Sigmoid colon (tissue), 4 donors: ENCODE measurements around the gene FRY.

Experiments used
- POLR2A ChIP-seq, 2 donors: fragments of 450-650 bp; IDR thresholded peaks; one replicate each; pipeline ENCODE4 v1.6.1; 2016; ENCODE audit warnings: antibody characterized with exemption in 2 of 2, mild to moderate bottlenecking in 2 of 2, moderate library complexity in 2 of 2
- POLR2AphosphoS5 ChIP-seq, 4 donors: sonication (generic); formaldehyde crosslinking; IDR thresholded peaks; one replicate each; pipeline ENCODE4 v1.6.1; 2017; ENCODE audit warnings: antibody characterized with exemption in 4 of 4
- TF ChIP-seq, protein P1 (sequence below), 4 experiments: fragments of 450-650 bp in 3 of 4; fragments of 200-600 bp in 1 of 4; IDR thresholded peaks; one replicate each; pipeline ENCODE4 v1.5.1; 2016 to 2019; ENCODE audit warnings: antibody characterized with exemption in 4 of 4, mild to moderate bottlenecking in 3 of 4, moderate library complexity in 2 of 4

- TF ChIP-seq, protein P1, sequence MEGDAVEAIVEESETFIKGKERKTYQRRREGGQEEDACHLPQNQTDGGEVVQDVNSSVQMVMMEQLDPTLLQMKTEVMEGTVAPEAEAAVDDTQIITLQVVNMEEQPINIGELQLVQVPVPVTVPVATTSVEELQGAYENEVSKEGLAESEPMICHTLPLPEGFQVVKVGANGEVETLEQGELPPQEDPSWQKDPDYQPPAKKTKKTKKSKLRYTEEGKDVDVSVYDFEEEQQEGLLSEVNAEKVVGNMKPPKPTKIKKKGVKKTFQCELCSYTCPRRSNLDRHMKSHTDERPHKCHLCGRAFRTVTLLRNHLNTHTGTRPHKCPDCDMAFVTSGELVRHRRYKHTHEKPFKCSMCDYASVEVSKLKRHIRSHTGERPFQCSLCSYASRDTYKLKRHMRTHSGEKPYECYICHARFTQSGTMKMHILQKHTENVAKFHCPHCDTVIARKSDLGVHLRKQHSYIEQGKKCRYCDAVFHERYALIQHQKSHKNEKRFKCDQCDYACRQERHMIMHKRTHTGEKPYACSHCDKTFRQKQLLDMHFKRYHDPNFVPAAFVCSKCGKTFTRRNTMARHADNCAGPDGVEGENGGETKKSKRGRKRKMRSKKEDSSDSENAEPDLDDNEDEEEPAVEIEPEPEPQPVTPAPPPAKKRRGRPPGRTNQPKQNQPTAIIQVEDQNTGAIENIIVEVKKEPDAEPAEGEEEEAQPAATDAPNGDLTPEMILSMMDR (IDR thresholded peaks at IDR 0.05), result no peak
- TF ChIP-seq POLR2A (IDR thresholded peaks at IDR 0.05), result no peak
- no peak for TF ChIP-seq POLR2AphosphoS5 (IDR thresholded peaks at IDR 0.05)
Measured at GRCh38 chr13:32224916-32225315, 193.3 kb downstream of the FRY start.
